ENCODE results near the gene FAXDC2. TPM values are rescaled to one million over a fixed set of nuclear protein-coding genes. Genes with fewer than 3 reads are reported as not detected.

Gene FAXDC2
- total and polyA plus RNA-seq, 2 of the 13 experiments (the other 11 are each of a cell fraction or from before 2014, with no cell fraction given): 4.7 to 58.8 TPM

- TF ChIP-seq HNF1A (IDR thresholded peaks at IDR 0.05; ENCODE audit: low read depth) (peak; percentile 58), HNF1A (CRISPR knock-in tag; IDR thresholded peaks at IDR 0.05; ENCODE audit: borderline replicate concordance) (peak; percentile 45; the same call in 1 of the 2 replicates), ARID3A (IDR thresholded peaks at IDR 0.05; ENCODE audit: low read depth, low read length) (no peak), ZHX2 (IDR thresholded peaks at IDR 0.05; ENCODE audit: low read depth) (no peak), ZHX2 (CRISPR knock-in tag; IDR thresholded peaks at IDR 0.05; ENCODE audit: borderline replicate concordance) (no peak; the same call in 1 of the 2 replicates), PAF1 (CRISPR knock-in tag; IDR thresholded peaks at IDR 0.05) (no peak), TFE3 (CRISPR knock-in tag; IDR thresholded peaks at IDR 0.05) (peak; percentile 57; the same call in 1 of the 2 replicates), KDM5B (CRISPR knock-in tag; IDR thresholded peaks at IDR 0.05; ENCODE audit: borderline replicate concordance) (no peak), HBP1 (CRISPR knock-in tag; IDR thresholded peaks at IDR 0.05; ENCODE audit: low read depth) (no peak), TERF1 (CRISPR knock-in tag; IDR thresholded peaks at IDR 0.05) (no peak), TP53 (CRISPR knock-in tag; conservative IDR thresholded peaks at IDR 0.05) (no peak)
Observed at GRCh38 chr5:154842689-154843530, 7.5 kb downstream of the FAXDC2 start (continued).

Data from HepG2 (cell line).